OCI-LY1 (cell line): Measurements from ENCODE around the gene ZNF606.

Source experiments
- EZH2 ChIP-seq: fragments of 200-600 bp; sonication (generic), shearing (Covaris generic); IDR thresholded peaks from 2 replicates; pipeline ENCODE4 v1.8.0; 2017; ENCODE audit warnings: borderline replicate concordance, mixed run types, mild to moderate bottlenecking, antibody characterized with exemption, low read length, moderate library complexity, mixed read lengths
- TF ChIP-seq, protein P1 (sequence below): fragments of 200-600 bp; sonication (generic), shearing (Covaris generic); IDR thresholded peaks from 2 replicates; pipeline ENCODE4 v1.5.1; 2017; ENCODE audit warnings: mild to moderate bottlenecking, antibody characterized with exemption, low read length, moderate library complexity, mixed read lengths

GRCh38 chr19:58007285-58007684 is 4.7 kb upstream of the ZNF606 start:
- TF ChIP-seq, protein P1, sequence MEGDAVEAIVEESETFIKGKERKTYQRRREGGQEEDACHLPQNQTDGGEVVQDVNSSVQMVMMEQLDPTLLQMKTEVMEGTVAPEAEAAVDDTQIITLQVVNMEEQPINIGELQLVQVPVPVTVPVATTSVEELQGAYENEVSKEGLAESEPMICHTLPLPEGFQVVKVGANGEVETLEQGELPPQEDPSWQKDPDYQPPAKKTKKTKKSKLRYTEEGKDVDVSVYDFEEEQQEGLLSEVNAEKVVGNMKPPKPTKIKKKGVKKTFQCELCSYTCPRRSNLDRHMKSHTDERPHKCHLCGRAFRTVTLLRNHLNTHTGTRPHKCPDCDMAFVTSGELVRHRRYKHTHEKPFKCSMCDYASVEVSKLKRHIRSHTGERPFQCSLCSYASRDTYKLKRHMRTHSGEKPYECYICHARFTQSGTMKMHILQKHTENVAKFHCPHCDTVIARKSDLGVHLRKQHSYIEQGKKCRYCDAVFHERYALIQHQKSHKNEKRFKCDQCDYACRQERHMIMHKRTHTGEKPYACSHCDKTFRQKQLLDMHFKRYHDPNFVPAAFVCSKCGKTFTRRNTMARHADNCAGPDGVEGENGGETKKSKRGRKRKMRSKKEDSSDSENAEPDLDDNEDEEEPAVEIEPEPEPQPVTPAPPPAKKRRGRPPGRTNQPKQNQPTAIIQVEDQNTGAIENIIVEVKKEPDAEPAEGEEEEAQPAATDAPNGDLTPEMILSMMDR: peak; percentile 29; the same call in 1 of the 2 replicates
- no peak for TF ChIP-seq EZH2
